Measurements from ENCODE around the gene ARHGDIB.

Gene ARHGDIB

DNA sequence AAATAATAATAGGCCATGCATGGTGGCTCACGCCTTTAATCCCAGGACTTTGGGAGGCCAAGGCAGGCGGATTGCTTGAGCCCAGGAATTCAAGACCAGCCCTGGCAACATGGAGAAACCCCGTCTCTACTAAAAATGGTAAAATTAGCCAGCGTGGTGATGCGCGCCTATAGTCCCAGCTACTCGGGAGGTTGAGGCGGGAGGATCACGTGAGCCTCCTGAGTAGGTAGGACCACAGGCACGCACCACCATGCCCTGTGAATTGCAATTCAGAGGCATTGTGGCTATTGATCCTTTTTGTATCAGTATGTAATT lies 2.3 kb downstream of the ARHGDIB start:
- no peak for DNase-seq (ENCODE audit: low read depth)
- TF ChIP-seq, protein P1, sequence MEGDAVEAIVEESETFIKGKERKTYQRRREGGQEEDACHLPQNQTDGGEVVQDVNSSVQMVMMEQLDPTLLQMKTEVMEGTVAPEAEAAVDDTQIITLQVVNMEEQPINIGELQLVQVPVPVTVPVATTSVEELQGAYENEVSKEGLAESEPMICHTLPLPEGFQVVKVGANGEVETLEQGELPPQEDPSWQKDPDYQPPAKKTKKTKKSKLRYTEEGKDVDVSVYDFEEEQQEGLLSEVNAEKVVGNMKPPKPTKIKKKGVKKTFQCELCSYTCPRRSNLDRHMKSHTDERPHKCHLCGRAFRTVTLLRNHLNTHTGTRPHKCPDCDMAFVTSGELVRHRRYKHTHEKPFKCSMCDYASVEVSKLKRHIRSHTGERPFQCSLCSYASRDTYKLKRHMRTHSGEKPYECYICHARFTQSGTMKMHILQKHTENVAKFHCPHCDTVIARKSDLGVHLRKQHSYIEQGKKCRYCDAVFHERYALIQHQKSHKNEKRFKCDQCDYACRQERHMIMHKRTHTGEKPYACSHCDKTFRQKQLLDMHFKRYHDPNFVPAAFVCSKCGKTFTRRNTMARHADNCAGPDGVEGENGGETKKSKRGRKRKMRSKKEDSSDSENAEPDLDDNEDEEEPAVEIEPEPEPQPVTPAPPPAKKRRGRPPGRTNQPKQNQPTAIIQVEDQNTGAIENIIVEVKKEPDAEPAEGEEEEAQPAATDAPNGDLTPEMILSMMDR (IDR thresholded peaks at IDR 0.05; ENCODE audit: insufficient read depth, low read depth, low read length, missing control alignments) = no peak

DNA sequence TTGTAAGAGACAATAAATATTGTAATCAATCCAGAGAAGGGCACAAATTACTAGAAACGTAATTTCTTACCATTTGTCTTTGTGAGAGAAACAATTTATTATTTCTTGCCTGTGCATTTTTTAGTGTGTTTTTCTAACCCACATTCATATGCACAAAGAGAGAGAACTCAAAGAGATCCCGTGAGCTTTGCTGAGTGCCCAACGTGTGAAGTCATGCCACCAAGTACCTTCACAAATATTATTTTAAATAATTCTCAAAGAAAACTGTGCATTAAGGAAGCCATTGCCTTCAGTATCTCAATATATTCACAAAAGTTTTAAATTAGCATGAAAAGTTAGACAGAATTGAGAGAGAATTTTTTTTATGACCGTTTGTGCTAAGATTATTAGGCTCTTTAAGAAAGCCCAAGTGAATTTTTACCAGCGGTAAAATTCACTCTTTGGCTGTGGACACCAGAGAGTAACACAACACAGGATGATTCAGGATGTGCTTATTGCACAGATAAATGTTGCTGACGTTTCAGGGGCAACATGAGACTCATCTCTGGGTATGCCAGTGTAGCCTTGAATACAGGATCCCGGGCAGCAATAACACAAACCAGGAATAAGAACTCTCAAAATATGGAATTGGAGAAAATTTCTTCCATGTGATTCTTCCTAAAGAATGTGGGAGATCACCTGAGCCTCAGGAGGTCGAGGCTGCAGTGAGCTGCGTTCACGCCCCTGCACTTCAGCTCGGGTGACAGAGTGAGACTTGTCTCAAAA lies 2.9 kb downstream of the ARHGDIB start:
- no peak for DNase-seq (ENCODE audit: low read depth)
- TF ChIP-seq, protein P1 (IDR thresholded peaks at IDR 0.05; ENCODE audit: insufficient read depth, low read depth, low read length, missing control alignments) = no peak
- H3K4me3 ChIP-seq (ENCODE audit: low read length) = no peak overlapping the region

More for the DNA sequence above, 2.3 kb downstream of the ARHGDIB start:
- H3K4me3 ChIP-seq (ENCODE audit: low read length) = no peak overlapping the region

DNA sequence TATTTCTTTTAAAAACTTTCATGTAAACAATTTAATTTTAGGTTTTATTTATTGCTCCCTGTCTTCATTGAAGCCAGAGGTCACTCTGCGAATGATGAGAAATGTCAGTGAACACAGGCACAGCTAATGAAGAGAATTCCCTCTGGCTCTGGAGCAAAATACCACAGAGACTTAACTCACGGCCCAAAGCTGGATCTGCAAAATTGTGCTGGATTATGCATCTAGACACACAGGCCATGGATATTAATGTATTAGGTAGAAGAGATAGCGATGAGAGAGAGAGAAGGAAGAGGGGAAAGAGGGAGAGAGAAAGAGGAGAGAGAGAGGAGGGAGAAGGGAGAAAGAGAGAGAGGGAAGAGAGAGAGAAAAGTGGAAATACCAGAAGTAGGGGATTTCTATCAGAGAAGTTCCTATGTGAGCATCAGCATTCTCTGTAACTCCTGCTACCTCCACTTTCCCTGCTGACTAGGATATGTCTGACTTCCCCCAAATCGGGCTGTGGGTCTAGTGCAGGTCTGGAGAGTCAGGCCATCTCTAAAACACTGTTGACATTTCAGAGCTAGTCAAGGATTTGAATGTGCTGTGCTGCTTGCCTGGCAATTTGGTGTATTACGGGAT lies 3.7 kb downstream of the ARHGDIB start:
- TF ChIP-seq, protein P1 (IDR thresholded peaks at IDR 0.05; ENCODE audit: insufficient read depth, low read depth, low read length, missing control alignments) = no peak

DNA sequence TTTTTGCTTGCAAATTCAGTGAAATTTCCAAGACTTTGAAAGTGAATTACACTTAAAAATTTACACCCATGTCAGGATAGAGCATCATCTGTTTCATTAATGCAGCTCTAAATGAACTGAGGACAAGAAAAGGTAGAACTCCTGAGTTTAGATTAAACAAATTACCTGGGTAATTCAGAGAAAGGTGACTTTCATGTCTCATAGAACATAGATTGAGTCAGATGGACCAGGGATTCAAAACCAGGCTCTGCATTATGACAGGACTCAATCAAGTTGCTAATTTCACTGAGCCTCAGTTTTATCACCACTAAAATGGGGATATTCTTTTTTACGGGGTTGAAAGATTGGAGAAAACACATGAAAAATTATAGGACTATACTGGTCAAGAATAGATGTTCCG lies 4.5 kb downstream of the ARHGDIB start:
- no peak for DNase-seq (ENCODE audit: low read depth)
- no peak overlapping the region for H3K4me3 ChIP-seq (ENCODE audit: low read length)
- TF ChIP-seq, protein P1 (IDR thresholded peaks at IDR 0.05; ENCODE audit: insufficient read depth, low read depth, low read length, missing control alignments) = no peak

More for the DNA sequence above, 3.7 kb downstream of the ARHGDIB start:
- DNase-seq (ENCODE audit: low read depth) = no peak
- H3K4me3 ChIP-seq (ENCODE audit: low read length) = no peak overlapping the region

GRCh38 chr12:14956024-14956891 lies 5.1 kb downstream of the ARHGDIB start:
- TF ChIP-seq, protein P1 (IDR thresholded peaks at IDR 0.05; ENCODE audit: insufficient read depth, low read depth, low read length, missing control alignments) = no peak
- DNase-seq (ENCODE audit: low read depth) = no peak
- no peak overlapping the region for H3K4me3 ChIP-seq (ENCODE audit: low read length)

- H3K4me3 ChIP-seq (ENCODE audit: low read length) = no peak overlapping the region
- TF ChIP-seq, protein P1 (IDR thresholded peaks at IDR 0.05; ENCODE audit: insufficient read depth, low read depth, low read length, missing control alignments) = no peak
- no peak for DNase-seq (ENCODE audit: low read depth)
Observed at GRCh38 chr12:14954269-14954668, 7.1 kb downstream of the ARHGDIB start.

Measured in epithelial cell of esophagus (primary cell).